GM21786 (cell line): Measurements from ENCODE around the gene TBC1D9B.
"Not testable (repeated sequence)": the region's sequence is repeated elsewhere in the genome, so short reads cannot be mapped to it uniquely, and the experiment has no call there.

Experiments used
- ATAC-seq: cut with Tn5 transposase; IDR thresholded peaks from one replicate; pipeline ENCODE4 v1.9.1; 2021; ENCODE audit not compliant: unreplicated experiment

Gene TBC1D9B

DNA sequence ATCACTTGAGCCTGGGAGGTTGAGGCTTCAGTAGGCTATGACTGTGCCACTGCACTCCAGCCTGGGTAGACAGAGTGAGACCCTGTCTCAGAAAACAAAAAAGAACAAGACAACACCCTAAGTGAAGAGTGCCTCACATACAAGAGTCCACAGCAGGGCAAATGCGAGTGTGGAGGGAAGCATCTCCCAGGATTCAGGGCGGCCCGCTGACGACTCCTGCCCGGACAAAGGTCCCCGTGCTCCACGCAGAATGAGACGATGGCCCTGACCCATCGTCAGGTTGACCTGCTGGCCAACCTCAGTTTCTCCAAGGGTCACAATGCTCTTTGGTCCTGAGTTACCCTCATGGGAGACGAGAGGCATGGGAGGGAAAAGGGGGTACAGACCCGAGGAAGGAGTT is 67.4 kb downstream of the TBC1D9B start:
- no peak for ATAC-seq

DNA sequence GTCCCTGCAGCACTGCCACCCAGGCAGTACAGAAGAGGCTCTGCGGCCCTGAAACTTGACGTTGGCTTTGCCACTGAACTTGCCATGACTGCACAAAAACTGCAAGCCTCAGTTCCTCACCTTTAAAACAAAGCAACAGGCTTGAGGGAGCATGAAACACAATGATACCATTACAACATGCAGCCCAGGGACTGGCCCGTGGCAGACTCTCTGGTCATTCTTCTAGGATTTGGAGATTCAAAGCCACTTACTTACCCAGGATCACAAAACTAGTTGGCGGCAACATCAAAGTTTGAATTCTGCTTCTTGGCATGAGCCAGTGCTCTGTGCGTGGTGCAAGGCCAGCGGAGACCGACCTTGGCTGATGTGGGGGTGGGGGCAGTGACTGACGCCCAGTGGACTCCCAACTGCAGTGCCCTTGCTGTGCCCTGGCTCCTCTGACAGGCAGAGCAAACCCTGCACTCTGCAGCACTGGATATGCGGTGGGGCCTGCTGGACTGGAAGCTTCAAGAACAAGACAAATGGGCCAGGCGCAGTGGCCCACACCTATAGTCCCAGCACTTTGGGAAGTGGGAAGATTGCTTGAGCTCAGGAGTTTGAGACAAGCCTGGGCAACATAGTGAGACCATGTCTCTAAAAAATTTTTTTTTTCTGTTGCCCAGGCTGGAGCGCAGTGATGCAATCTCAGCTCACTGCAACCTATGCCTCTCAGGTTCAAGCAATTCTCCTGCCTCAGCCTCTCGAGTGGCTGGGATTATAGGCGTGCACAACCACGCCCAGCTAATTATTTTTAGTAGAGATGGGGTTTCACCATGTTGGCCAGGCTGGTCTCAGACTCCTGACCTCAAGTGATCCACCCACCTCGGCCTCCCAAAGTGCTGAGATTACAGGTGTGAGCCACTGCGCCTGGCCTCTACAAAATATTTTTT is 68.1 kb downstream of the TBC1D9B start:
- no peak for ATAC-seq

DNA sequence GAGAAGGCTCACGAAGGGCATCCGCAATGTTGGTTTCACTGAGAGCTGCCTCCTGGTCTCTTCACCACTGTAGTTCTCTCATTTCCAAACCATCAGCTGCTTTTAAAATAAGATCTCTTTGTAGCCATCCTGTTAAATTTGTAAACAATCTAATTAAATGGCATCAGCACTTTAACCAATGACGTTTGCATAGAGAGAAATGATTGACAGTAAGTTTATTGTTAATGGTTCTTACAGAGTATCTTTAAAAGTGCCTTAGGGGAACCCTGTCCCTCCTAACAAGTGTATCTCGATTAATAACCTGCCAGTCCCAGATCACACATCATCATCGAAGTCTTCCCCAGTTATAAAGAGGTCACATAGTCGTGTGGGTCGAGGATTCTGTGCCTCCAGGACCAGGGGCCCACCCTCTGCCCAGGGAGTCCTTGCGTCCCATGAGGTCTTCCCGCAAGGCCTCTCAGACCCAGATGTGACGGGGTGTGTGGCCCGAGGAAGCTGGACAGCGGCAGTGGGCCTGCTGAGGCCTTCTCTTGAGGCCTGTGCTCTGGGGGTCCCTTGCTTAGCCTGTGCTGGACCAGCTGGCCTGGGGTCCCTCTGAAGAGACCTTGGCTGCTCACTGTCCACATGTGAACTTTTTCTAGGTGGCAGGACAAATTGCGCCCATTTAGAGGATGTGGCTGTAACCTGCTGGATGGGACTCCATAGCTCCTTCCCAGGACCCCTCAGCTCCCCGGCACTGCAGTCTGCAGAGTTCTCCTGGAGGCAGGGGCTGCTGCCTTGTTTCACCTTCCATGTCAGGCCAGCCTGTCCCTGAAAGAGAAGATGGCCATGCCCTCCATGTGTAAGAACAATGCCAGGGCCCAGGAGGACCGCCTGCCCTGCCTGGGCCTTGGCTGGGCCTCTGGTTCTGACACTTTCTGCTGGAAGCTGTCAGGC is 70.4 kb downstream of the TBC1D9B start:
- ATAC-seq, result no peak

DNA sequence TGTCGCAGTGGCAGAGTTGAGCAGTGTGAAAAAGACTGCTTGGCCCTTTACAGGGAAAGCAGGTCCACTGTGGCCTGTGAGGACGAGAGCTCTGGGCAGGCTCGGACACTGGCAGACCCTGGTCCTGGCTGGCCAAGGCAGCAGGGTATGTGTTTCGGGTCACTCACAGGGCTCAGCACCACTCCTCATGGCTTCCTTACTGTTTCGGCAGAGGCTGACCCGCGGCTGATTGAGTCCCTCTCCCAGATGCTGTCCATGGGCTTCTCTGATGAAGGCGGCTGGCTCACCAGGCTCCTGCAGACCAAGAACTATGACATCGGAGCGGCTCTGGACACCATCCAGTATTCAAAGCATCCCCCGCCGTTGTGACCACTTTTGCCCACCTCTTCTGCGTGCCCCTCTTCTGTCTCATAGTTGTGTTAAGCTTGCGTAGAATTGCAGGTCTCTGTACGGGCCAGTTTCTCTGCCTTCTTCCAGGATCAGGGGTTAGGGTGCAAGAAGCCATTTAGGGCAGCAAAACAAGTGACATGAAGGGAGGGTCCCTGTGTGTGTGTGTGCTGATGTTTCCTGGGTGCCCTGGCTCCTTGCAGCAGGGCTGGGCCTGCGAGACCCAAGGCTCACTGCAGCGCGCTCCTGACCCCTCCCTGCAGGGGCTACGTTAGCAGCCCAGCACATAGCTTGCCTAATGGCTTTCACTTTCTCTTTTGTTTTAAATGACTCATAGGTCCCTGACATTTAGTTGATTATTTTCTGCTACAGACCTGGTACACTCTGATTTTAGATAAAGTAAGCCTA is 71.3 kb downstream of the TBC1D9B start:
- ATAC-seq, result peak; percentile 53

DNA sequence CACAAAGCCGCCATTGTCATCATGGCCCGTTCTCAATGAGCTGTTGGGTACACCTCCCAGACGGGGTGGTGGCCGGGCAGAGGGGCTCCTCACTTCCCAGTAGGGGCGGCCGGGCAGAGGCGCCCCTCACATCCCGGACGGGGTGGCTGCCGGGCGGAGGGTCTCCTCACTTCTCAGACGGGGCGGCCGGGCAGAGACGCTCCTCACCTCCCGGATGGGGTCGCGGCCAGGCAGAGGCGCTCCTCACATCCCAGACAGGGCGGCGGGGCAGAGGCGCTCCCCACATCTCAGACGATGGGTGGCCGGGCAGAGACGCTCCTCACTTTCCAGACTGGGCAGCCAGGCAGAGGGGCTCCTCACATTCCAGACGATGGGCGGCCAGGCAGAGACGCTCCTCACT is 72.8 kb downstream of the TBC1D9B start:
- ATAC-seq, result not testable (repeated sequence)

DNA sequence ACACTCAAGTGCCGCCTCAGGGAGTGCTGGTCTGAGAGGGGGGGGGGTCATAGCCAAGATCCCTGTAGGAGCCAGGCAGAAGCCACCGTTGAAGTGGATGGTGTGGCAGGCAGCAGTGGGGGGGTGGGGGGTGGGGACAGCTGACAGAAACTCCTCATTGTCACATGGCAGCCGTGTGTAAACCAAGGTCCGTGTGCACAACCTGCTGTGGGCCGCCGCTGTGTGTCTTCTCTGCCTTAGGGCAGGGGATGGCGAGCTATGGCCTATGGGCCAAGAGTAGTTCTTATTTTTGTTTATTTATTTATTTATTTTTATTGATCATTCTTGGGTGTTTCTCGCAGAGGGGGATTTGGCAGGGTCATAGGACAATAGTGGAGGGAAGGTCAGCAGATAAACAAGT is 73.6 kb downstream of the TBC1D9B start:
- no peak for ATAC-seq

DNA sequence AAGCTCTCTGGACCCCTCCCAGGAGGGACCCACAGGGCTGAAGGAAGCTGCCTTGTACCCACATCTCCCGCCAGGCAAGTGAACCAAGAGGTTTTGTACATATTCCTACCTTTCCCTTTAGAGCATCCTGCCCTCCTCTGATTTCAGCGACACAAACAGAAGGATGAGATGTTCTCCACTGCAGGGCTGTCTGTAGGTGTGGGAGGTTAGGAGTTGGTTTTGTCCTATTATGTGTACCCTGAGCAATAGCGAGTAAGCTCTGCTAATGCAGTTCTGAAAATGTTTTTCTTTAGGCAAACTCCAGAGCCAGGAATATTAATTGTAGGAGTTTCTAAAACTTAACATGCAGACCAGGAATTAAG is 74.0 kb downstream of the TBC1D9B start:
- ATAC-seq, result no peak

DNA sequence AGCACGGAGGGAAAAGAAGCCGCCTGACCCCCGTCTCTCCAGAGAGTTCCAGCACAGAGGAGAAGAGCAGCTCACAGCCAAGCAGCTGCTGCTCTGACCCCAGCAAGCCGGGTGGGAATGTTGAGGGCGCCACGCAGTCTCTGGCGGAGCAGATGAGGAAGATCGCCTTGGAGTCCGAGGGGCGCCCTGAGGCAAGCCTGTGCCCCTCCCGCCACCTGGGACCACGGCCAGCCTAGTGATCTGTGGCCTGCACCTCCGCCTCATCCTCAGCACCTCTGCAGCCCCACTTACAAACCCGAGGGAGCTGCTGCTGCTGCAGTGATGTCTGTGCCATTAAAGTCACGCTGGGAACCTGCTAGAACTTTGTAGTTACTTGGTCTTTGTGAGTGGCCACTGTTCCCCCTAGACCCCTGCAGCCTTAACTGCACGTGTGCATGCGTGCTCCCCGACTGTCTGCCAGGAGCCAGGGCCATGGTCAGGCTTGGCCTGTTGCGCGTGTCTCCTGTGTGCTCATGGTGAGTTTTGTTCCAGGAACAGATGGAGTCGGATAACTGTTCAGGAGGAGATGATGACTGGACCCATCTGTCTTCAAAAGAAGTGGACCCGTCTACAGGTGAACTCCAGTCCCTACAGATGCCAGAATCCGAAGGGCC is 74.5 kb downstream of the TBC1D9B start:
- ATAC-seq, result no peak

DNA sequence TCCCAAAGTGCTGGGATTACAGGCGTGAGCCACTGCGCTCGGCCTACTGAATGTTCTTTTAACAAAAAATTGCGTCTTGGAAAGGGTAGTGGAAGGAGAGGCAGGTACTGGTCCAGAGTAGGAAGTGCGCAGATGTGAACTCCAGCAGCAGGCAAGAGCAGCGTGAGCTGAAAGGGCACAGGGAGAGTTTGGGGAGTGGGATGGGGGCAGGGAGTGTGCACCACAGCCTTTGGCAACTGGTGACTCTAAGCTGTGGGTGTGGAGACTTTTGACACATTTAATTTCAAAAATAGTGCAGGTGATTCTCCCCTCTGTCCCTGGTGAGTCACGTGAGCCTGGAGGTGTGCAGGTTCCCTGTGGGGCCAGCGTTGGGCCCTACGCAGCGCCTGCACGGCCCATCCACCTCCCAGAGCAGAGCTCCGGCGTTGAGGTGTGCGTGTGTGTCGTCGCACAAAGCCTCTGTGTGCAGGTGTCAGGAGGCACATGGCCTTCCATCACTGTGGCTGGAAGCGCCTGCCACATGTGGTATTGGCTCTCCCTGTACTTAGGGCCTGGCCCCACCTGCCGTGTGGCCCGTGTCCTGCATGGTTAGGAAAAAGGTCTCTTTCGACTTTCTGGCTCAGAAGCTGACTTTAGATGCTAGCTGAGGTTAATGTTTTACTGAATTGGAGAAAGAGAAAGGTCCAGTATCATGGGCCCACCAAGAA is 75.5 kb downstream of the TBC1D9B start:
- ATAC-seq, result no peak

DNA sequence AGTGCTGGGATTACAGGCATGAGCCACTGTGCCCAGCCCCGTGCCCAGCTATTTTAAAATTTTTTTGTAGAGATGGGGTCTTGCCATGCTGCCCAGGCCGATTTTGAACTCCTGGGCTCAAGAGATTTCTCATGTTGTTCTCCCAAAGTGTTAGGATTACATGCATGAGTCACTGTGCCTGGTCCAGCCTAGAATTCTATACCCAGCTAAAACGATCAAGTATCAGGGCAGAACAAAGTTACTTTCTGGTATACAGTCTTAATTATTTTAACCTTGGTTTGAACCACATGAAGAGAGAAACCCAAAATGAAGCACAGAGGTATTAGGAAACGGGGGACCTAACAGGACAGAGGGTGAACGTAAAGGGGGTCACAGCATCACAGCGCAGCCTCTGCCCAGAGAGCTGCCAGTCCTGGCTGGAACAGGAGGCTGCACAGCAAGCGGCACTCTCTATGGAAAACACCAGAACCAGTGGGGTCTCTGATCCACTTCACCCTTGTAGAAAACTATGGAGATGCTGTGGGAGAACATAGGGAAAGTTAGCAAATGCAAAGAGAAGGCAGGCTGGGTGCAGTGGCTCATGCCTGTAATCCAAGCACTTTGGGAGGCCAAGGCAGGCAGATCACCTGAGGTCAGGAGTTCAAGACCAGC is 76.8 kb downstream of the TBC1D9B start:
- ATAC-seq, result no peak

DNA sequence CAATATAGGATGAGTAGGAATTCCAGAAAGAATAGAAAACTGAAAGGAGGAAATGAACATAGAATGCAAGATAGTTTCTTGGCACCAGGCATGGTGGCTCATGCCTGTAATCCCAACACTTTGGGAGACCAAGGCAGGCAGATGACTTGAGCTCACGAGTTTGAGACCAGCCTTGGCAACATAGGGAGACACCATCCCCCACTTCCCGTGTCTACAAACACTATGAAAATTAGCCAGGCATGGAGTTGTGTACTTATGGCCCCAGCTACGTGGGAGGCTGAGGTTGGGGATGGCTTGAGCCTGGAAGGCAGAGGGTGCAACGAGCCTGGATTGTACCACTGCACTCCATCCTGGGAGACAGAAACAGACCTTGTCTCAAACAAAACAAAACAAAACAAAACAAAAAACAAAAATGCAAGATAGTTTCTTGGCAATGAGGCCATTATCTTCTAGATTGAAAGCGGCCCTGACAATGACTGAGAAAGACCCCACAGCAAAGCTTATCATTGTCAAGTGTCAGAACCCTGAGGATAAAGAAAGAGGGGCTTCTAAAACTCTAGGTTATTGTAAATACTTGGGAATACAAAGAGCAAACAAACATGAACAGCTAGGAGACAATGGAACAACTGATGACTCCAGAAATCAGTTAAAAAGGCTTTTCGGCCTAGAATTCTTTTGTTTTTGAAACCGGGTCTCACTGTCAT is 77.8 kb downstream of the TBC1D9B start:
- ATAC-seq, result no peak

DNA sequence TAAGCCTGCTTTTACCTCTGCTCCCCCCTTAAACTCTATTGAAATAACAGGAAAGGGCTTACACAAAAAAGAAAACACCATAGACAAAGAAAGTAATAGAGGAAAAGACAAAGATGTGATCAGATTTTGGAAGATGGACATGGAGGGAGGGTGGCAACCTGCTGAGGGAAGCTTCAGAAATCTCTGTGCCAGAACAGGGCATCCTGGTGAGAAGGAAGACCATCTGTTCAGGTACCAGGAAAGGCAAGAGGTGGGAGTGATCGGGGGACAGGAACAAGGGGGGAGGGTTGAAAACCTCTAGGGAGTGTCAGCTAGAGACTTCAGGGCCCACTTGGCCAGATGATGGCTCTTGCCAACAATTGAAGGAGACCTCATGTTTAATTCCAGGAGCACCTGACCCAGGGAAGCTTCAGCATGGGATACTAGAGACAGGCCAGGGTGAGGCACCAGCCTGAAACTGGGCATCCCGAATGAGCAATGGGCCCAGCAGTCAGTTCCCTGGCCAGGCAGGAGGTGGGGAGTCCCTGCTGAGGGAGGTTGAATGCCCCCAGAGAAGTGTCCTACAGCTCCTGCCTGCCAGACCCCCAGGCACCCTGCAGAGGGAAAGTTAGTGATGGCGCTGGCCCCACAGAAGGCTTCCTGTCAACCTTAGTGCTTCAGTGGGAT is 78.8 kb downstream of the TBC1D9B start:
- no peak for ATAC-seq

DNA sequence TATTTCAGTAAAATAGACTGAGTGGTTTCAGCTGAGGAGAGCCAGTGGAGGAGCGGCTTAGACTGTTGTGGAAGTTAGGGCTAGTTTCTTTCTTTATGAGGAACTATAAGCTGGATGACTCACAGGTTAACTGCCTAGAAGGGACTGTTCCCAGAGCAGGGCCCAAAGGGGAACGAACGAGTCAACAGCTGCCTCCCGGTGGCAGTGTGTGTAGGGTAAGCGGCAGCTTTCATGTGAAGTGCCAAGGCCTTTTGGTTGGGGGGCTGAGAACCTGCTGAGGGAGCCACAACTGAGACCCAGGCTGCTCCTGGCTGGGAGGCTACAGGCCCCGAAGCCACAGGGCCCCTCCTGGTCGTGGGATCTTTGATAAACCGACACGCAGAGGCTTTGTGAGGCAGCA is 80.0 kb downstream of the TBC1D9B start:
- no peak for ATAC-seq

DNA sequence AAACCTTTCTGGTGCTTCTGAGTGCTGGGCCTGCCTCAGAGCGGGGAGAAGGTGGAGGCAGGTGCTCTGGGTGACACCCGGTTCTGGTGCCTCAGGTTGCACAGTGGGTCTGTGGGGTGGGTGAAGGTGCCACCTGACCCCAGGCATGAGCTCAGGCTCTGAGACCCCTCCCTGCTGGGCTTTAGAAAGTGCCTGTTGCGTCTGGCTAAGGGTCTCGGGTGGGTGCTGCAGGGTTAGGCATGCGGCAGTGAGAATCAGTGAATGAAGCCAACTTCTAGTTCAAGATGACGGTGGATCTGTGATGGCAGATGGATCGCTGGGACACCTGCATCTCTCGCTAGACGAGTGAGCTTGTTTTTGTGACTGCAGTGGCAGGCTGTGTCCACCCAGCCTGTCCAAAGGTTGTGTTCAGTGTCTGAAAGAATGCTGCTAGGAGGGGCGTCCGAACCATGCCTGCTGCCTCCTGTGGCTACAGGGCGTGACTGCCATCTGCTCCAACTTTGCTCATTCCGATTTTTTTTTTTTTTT is 82.0 kb downstream of the TBC1D9B start:
- ATAC-seq, result no peak

DNA sequence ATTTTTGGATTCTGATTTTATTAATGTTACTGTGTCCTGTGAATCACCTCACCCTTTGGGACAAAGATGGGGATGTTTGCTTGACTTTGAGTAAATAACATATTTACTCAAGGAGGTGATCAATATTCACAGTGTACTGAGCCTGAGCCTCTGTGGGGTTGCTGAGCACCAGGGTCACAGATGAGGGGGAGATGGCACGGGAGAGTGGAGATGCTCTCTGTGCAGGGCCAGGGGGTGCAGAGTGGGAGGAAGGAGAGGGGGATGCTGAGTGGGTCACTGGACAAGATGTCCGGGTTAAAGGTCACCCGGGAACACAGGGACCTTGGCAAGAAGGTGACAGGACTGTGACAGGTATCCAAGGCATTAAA is 83.0 kb downstream of the TBC1D9B start:
- no peak for ATAC-seq

DNA sequence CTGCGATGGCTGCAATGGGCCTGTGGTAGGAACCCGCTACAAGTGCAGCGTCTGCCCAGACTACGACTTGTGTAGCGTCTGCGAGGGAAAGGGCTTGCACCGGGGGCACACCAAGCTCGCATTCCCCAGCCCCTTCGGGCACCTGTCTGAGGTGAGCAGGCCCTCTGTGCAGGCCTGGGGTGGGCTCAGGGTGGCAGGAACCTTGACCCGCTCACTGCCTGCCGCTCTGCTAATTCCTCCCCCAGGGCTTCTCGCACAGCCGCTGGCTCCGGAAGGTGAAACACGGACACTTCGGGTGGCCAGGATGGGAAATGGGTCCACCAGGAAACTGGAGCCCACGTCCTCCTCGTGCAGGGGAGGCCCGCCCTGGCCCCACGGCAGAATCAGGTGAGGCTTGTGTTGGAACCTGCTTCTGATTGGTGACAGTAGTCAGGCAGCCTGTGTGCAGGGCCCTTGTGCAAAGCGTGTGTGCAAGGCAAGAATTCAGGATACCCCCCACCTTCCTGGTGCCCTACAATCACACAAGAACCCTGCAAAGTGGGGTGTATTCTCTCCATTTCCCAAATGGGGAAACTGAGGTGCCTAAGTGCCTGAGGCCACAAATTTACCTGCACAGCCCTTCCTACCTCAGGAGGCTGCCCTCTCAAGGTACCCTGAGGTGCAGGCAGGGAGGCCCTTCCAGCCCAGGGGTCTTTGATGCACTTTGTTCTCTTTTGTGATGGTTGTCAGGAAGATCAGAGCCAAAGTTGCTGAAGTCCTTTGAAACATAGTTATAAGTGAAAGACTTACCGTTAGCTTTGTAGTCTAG is 83.6 kb downstream of the TBC1D9B start:
- no peak for ATAC-seq

DNA sequence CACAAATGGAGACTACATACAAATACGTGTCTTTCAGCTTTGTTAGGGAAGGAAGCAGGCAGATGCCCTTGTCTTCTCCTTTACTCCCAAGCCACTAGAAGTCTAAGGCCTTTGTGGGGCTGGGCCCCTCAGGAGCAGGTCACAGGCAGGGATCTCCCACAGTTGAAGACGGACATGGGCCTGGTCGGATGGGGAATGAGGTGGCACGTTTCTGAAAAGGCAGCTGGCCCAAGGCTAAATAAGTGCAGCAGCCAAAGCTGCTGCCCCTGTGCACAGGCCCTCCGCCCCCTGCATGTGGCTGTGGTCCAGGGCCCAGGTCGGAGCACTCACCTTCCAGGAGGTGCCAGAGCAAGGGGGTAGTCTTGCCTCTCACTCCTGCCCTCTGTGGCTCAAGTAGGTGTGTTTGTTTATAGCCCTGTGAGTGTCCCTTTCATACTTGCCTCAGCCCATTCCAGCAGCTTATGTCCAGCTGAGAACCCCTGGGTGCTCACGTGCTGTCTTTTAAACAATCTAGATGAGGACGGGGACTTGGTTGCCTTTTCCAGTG is 85.2 kb downstream of the TBC1D9B start:
- ATAC-seq, result no peak
